ENCODE measurements around the gene SBF2. TPM values are rescaled to one million over a fixed set of nuclear protein-coding genes. Genes with fewer than 3 reads are reported as not detected.
"Not testable (repeated sequence)": the region's sequence is repeated elsewhere in the genome, so short reads cannot be mapped to it uniquely, and the experiment has no call there.

SBF2 gene
- polyA plus RNA-seq, 1 experiment: 44.4 TPM

GRCh38 chr11:10139656-10140055 is 154.4 kb downstream of the SBF2 start:
- TF ChIP-seq, protein P1, sequence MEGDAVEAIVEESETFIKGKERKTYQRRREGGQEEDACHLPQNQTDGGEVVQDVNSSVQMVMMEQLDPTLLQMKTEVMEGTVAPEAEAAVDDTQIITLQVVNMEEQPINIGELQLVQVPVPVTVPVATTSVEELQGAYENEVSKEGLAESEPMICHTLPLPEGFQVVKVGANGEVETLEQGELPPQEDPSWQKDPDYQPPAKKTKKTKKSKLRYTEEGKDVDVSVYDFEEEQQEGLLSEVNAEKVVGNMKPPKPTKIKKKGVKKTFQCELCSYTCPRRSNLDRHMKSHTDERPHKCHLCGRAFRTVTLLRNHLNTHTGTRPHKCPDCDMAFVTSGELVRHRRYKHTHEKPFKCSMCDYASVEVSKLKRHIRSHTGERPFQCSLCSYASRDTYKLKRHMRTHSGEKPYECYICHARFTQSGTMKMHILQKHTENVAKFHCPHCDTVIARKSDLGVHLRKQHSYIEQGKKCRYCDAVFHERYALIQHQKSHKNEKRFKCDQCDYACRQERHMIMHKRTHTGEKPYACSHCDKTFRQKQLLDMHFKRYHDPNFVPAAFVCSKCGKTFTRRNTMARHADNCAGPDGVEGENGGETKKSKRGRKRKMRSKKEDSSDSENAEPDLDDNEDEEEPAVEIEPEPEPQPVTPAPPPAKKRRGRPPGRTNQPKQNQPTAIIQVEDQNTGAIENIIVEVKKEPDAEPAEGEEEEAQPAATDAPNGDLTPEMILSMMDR (IDR thresholded peaks at IDR 0.05; ENCODE audit: low read depth, low read length): no peak
- no peaks in the 10 kb centered on the region for H3K27me3 ChIP-seq (ENCODE audit: control insufficient read depth, insufficient read depth, low read length)
- peaks cover 6% of the 10 kb centered on the region; the same call in 1 of the 2 replicates for H3K9me3 ChIP-seq (ENCODE audit: control insufficient read depth, insufficient read depth, low read length)
- H3K4me3 ChIP-seq (ENCODE audit: low read depth, low read length): no peak overlapping the region
- no peak for DNase-seq (ENCODE audit: low read depth, low spot score)
- ChIA-PET CTCF (interaction anchor here (0.8 kb wide), 1 partner anchor 68 kb away, joined by 3 read pairs; no protein-coding TSS in a partner anchor), POLR2A (interaction anchor here (0.6 kb wide), 1 partner anchor 536 kb away, joined by 3 read pairs; no protein-coding TSS in a partner anchor)
- no peak overlapping the region for H3K27ac ChIP-seq (ENCODE audit: low read depth, low read length)

DNA sequence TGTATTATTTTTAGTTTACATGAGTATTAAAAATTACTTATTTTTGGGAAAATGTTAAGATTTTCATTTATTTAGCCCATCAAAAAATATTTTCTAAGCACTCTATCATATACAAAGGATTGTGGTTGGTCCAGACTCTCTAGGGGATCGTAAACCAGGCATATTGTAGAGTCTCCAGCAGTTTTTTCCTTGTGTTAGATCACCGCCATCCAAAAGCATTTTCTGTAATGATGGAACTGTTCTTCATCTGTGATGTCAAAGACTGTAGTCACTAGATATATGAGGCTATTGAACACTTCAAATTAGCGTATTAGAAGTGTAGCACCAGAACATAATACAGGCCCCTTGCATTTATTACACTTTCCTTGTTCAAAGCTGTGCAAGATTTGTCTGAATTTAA is 154.9 kb downstream of the SBF2 start:
- TF ChIP-seq, protein P1 (IDR thresholded peaks at IDR 0.05; ENCODE audit: low read depth, low read length): no peak
- no peak for DNase-seq (ENCODE audit: low read depth, low spot score)
- POLR2A ChIA-PET: interaction anchor here (0.6 kb wide), 1 partner anchor 535 kb away, joined by 3 read pairs; no protein-coding TSS in a partner anchor
- CTCF ChIA-PET: interaction anchor here (0.8 kb wide), 1 partner anchor 68 kb away, joined by 3 read pairs; no protein-coding TSS in a partner anchor
- Histone ChIP-seq H3K4me3 (ENCODE audit: low read depth, low read length) (no peak overlapping the region), H3K27ac (ENCODE audit: low read depth, low read length) (no peak overlapping the region), H3K9me3 (ENCODE audit: control insufficient read depth, insufficient read depth, low read length) (peaks cover 6% of the 10 kb centered on the region; the same call in 1 of the 2 replicates), H3K27me3 (ENCODE audit: control insufficient read depth, insufficient read depth, low read length) (no peaks in the 10 kb centered on the region)

DNA sequence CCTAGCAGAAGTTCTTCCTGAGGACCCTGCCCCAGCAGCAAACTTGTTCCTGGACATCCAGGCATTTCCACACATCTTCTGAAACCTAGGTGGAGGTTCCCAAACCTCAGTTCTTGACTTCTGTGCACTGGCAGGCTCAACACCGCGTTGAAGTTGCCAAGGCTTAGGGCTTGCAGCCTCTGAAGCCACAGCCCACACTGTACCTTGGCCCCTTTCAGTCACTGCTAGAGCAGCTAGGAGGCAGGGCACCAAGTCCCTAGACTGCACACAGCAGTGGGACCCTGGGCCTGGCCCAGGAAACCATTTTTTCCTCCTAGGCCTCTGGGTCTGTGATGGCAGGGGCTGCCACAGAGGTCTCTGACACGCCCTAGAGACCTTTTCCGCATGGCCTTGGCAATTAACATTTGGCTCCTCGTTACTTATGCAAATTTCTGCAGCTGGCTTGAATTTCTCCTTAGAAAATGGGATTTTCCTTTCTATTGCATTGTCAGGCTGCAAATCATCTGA is 159.0 kb downstream of the SBF2 start:
- TF ChIP-seq, protein P1 (IDR thresholded peaks at IDR 0.05; ENCODE audit: low read depth, low read length): no peak
- Histone ChIP-seq H3K27ac (ENCODE audit: low read depth, low read length) (no peak overlapping the region), H3K9me3 (ENCODE audit: control insufficient read depth, insufficient read depth, low read length) (peaks cover 14% of the 10 kb centered on the region; the same call in 1 of the 2 replicates), H3K27me3 (ENCODE audit: control insufficient read depth, insufficient read depth, low read length) (no peaks in the 10 kb centered on the region), H3K4me3 (ENCODE audit: low read depth, low read length) (no peak overlapping the region)
- POLR2A ChIA-PET: no interaction called here
- CTCF ChIA-PET: no interaction called here
- DNase-seq (ENCODE audit: low read depth, low spot score): no peak

DNA sequence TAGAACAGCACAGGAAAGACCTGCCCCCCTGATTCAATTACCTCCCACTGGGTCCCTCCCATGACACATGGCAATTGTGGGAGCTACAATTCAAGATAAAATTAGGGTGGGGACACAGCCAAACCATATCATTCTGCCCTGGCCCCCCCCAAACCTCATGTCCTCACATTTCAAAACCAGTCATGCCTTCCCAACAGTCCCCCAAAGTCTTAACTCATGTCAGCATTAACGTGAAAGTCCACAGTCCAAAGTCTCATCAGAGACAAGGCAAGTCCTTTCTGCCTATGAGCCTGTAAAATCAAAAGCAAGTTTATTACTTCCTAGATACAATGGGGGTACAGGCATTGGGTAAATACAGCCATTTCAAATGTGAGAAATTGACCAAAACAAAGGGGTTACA is 159.8 kb downstream of the SBF2 start:
- peaks cover 14% of the 10 kb centered on the region; the same call in 1 of the 2 replicates for H3K9me3 ChIP-seq (ENCODE audit: control insufficient read depth, insufficient read depth, low read length)
- H3K27me3 ChIP-seq (ENCODE audit: control insufficient read depth, insufficient read depth, low read length); H3K27ac ChIP-seq (ENCODE audit: low read depth, low read length); H3K4me3 ChIP-seq (ENCODE audit: low read depth, low read length); CTCF ChIA-PET; POLR2A ChIA-PET; DNase-seq (ENCODE audit: low read depth, low spot score): not testable (repeated sequence)

GRCh38 chr11:10133251-10133650 is 160.8 kb downstream of the SBF2 start:
- DNase-seq (ENCODE audit: low read depth, low spot score); POLR2A ChIA-PET; H3K4me3 ChIP-seq (ENCODE audit: low read depth, low read length); CTCF ChIA-PET; H3K27ac ChIP-seq (ENCODE audit: low read depth, low read length); H3K27me3 ChIP-seq (ENCODE audit: control insufficient read depth, insufficient read depth, low read length): not testable (repeated sequence)
- H3K9me3 ChIP-seq (ENCODE audit: control insufficient read depth, insufficient read depth, low read length): peaks cover 14% of the 10 kb centered on the region; the same call in 1 of the 2 replicates

- TF ChIP-seq, protein P1 (IDR thresholded peaks at IDR 0.05; ENCODE audit: low read depth, low read length): no peak
- Histone ChIP-seq H3K9me3 (ENCODE audit: control insufficient read depth, insufficient read depth, low read length) (peaks cover 14% of the 10 kb centered on the region; the same call in 1 of the 2 replicates), H3K4me3 (ENCODE audit: low read depth, low read length) (no peak overlapping the region), H3K27me3 (ENCODE audit: control insufficient read depth, insufficient read depth, low read length) (no peaks in the 10 kb centered on the region), H3K27ac (ENCODE audit: low read depth, low read length) (no peak overlapping the region)
- ChIA-PET POLR2A (no interaction called here), CTCF (no interaction called here)
- DNase-seq (ENCODE audit: low read depth, low spot score): no peak
Measured at GRCh38 chr11:10130875-10131274, 163.1 kb downstream of the SBF2 start.

- DNase-seq (ENCODE audit: low read depth, low spot score); H3K27me3 ChIP-seq (ENCODE audit: control insufficient read depth, insufficient read depth, low read length); POLR2A ChIA-PET; H3K9me3 ChIP-seq (ENCODE audit: control insufficient read depth, insufficient read depth, low read length); H3K4me3 ChIP-seq (ENCODE audit: low read depth, low read length); CTCF ChIA-PET; H3K27ac ChIP-seq (ENCODE audit: low read depth, low read length): not testable (repeated sequence)
Measured at GRCh38 chr11:10129184-10129583, 164.8 kb downstream of the SBF2 start.

Measured in AG04450 (cell line).